GM23248 (cell line): ENCODE data around the gene GALNT16. TPM values are rescaled to one million over a fixed set of nuclear protein-coding genes. Genes with fewer than 3 reads are reported as not detected.

ENCODE experiments used
- DNase-seq: peaks from one replicate; pipeline ENCODE4 v3.0.0-alpha.2; 2015
- H2AFZ ChIP-seq: fragments of 200-600 bp; sonication (generic); 2 replicates; pipeline ENCODE4 v1.6.1; 2016; ENCODE audit warnings: antibody characterized with exemption
- H3F3A ChIP-seq: fragments of 200-600 bp; sonication (generic); 2 replicates; pipeline ENCODE4 v1.6.1; 2016; ENCODE audit warnings: mild to moderate bottlenecking, antibody characterized with exemption, mixed run types; ENCODE audit not compliant: insufficient read depth
- H3K27ac ChIP-seq: fragments of 200-600 bp; sonication (generic); 2 replicates; pipeline ENCODE4 v1.5.1; 2016; ENCODE audit warnings: mild to moderate bottlenecking
- H3K27me3 ChIP-seq: fragments of 200-600 bp; sonication (generic); replicated peaks from 2 replicates; pipeline ENCODE4 v1.6.1; 2016; ENCODE audit warnings: mild to moderate bottlenecking; ENCODE audit not compliant: insufficient read depth
- H3K36me3 ChIP-seq: fragments of 200-600 bp; sonication (generic); 2 replicates; pipeline ENCODE4 v1.6.1; 2016; ENCODE audit warnings: low read depth, mild to moderate bottlenecking
- H3K4me1 ChIP-seq: fragments of 200-600 bp; sonication (generic); 2 replicates; pipeline ENCODE4 v1.6.1; 2016; ENCODE audit warnings: mild to moderate bottlenecking; ENCODE audit not compliant: insufficient read depth
- H3K4me2 ChIP-seq: fragments of 200-600 bp; sonication (generic); one replicate; pipeline ENCODE4 v1.6.1; 2016; ENCODE audit warnings: mild to moderate bottlenecking; ENCODE audit not compliant: unreplicated experiment
- H3K4me3 ChIP-seq: fragments of 200-600 bp; sonication (generic); 2 replicates; pipeline ENCODE4 v1.5.1; 2016; ENCODE audit warnings: mild to moderate bottlenecking
- H3K79me2 ChIP-seq: fragments of 200-600 bp; sonication (generic); 2 replicates; pipeline ENCODE4 v1.6.1; 2016; ENCODE audit warnings: mild to moderate bottlenecking; ENCODE audit not compliant: insufficient read depth
- H3K9ac ChIP-seq: fragments of 200-600 bp; sonication (generic); 2 replicates; pipeline ENCODE4 v1.6.1; 2016; ENCODE audit warnings: mild to moderate bottlenecking
- H3K9me2 ChIP-seq: fragments of 200-600 bp; sonication (generic); 2 replicates; pipeline ENCODE4 v1.6.1; 2016; ENCODE audit warnings: mixed run types, mild to moderate bottlenecking, moderate library complexity; ENCODE audit not compliant: insufficient read depth
- H3K9me3 ChIP-seq: fragments of 200-600 bp; sonication (generic); one replicate; pipeline ENCODE4 v1.6.1; 2017; ENCODE audit warnings: low read depth
- H4K20me1 ChIP-seq: fragments of 200-600 bp; sonication (generic); 2 replicates; pipeline ENCODE4 v1.6.0; 2016; ENCODE audit not compliant: insufficient read depth
- EZH2 ChIP-seq: fragments of 200-600 bp; sonication (generic); IDR thresholded peaks from 2 replicates; pipeline ENCODE4 v1.6.1; 2018; ENCODE audit warnings: antibody characterized with exemption, mild to moderate bottlenecking; ENCODE audit not compliant: insufficient read depth, poor library complexity, severe bottlenecking
- EZH2phosphoT487 ChIP-seq: fragments of 200-600 bp; sonication (generic); IDR thresholded peaks from 2 replicates; pipeline ENCODE4 v1.6.1; 2018; ENCODE audit warnings: antibody characterized with exemption, moderate library complexity, mild to moderate bottlenecking, low read depth; ENCODE audit not compliant: insufficient read depth
- WGBS, 2 experiments: methylation state at CpG; one replicate each; pipeline ENCODE4 v1.1.6; 2015 to 2017; ENCODE audit warnings: low lambda C conversion rate in 2 of 2, low coverage in 1 of 2; ENCODE audit errors: missing lambda C conversion rate in 2 of 2; 5-methylcytosine and 5-hydroxymethylcytosine counted together
- in situ Hi-C: fragments of 300-500 bp; cut with MboI; formaldehyde crosslinking; loops from 2 replicates; pipeline ENCODE4 v1.15.0; 2020
- polyA plus RNA-seq: library from polyadenylated mRNA; unstranded; fragments of >200 nt; fragmentation: Nextera tagmentation; extraction: Ambion mirVana; gene quantifications from 2 replicates; pipeline ENCODE4 v1.2.1, GENCODE V29; 2016
- total RNA-seq: library from RNA; depleted of rRNA; stranded (reverse); fragments of >200 nt; shearing (Covaris generic); gene quantifications from 2 replicates; pipeline ENCODE4 v1.2.3, GENCODE V29; 2014

The GALNT16 gene
- total and polyA plus RNA-seq, 2 experiments from 2014 or later: 0.59 to 1.4 TPM

DNA sequence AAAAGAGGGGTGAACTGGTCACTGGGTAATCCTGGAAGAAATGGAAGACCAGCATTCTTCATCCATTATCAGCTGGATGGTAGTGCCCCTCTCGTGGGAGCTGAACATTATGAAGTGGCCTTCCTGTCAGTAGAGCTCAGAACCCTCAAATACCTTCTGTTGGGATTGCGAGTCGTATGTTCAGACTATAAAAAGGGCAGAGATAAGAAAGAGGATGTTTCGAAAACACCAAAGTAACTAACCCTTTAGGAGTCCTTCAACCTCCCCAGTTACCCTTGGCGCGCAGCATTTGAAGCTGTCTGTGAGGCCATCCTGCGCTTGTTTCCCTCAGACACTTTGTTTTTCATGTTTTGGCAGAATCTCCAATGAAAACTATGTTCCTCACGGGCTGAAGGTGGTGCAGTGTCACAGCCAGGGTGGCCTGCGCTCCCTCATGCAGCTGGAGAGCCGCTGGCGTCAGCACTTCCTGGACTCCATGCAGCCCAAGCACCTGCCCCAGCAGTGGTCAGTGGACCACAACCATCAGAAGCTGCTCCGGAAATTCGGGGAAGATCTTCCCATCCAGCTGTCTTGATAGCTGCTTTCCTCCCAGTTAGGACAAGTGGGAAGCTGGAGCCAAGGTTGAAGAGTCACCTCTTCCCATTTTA lies 19.3 kb upstream of the GALNT16 start:
- DNase-seq: no peak
- in situ Hi-C loops: loop anchor here (25.0 kb wide), 1 partner anchor 222 kb away; no protein-coding TSS in a partner anchor
- no peak overlapping the region for H3K4me3 ChIP-seq
- no peaks in the 10 kb centered on the region for H3F3A ChIP-seq
- no peaks in the 10 kb centered on the region for H3K79me2 ChIP-seq
- no peaks in the 10 kb centered on the region for H3K27me3 ChIP-seq
- WGBS, 2 experiments: 86% methylated on average over 13 of the region's 13 CpGs
- no peak overlapping the region for H3K27ac ChIP-seq
- H3K9ac ChIP-seq: no peak overlapping the region
- no peaks in the 10 kb centered on the region for H3K9me2 ChIP-seq
- peaks cover 10% of the 10 kb centered on the region; the same call in 1 of the 2 replicates for H3K4me1 ChIP-seq
- no peak for TF ChIP-seq EZH2
- TF ChIP-seq EZH2phosphoT487: no peak
- H3K4me2 ChIP-seq: no peak overlapping the region
- H2AFZ ChIP-seq: no peak overlapping the region
- no peaks in the 10 kb centered on the region for H3K9me3 ChIP-seq
- H3K36me3 ChIP-seq: peaks cover 5% of the 10 kb centered on the region
- H4K20me1 ChIP-seq: no peaks in the 10 kb centered on the region

DNA sequence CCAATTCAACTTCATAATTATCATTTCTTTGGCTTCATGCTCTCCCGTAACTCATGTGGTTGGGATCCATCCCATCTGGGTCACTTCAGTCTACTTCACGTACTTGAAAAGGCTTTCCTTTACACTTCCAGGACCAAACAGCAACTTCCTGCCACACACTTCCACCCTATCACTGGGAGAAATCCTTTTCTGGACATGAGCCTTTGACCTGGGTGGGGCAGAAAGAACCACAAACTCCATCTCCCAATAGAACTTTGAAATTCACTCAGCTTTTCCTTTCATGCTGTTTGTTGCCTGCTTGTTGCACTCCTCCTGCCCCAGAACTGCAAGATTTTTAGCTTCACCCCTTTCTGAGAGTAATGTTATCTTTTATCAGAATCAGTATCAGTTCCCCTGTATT lies 18.4 kb upstream of the GALNT16 start:
- H3K4me2 ChIP-seq: no peak overlapping the region
- 89 to 92% methylated on average over 2 of the region's 2 CpGs for WGBS, 2 experiments
- H3K4me1 ChIP-seq: peaks cover 10% of the 10 kb centered on the region; the same call in 1 of the 2 replicates
- no peak overlapping the region for H2AFZ ChIP-seq
- H3K79me2 ChIP-seq: no peaks in the 10 kb centered on the region
- TF ChIP-seq EZH2 (no peak), EZH2phosphoT487 (no peak)
- H3F3A ChIP-seq: no peaks in the 10 kb centered on the region
- no peak overlapping the region for H3K4me3 ChIP-seq
- no peak for DNase-seq
- H3K27me3 ChIP-seq: no peaks in the 10 kb centered on the region
- H3K36me3 ChIP-seq: peaks cover 5% of the 10 kb centered on the region
- no peaks in the 10 kb centered on the region for H3K9me3 ChIP-seq
- no peak overlapping the region for H3K27ac ChIP-seq
- H4K20me1 ChIP-seq: no peaks in the 10 kb centered on the region
- no peaks in the 10 kb centered on the region for H3K9me2 ChIP-seq
- in situ Hi-C loops: loop anchor here (25.0 kb wide), 1 partner anchor 221 kb away; no protein-coding TSS in a partner anchor
- H3K9ac ChIP-seq: no peak overlapping the region

DNA sequence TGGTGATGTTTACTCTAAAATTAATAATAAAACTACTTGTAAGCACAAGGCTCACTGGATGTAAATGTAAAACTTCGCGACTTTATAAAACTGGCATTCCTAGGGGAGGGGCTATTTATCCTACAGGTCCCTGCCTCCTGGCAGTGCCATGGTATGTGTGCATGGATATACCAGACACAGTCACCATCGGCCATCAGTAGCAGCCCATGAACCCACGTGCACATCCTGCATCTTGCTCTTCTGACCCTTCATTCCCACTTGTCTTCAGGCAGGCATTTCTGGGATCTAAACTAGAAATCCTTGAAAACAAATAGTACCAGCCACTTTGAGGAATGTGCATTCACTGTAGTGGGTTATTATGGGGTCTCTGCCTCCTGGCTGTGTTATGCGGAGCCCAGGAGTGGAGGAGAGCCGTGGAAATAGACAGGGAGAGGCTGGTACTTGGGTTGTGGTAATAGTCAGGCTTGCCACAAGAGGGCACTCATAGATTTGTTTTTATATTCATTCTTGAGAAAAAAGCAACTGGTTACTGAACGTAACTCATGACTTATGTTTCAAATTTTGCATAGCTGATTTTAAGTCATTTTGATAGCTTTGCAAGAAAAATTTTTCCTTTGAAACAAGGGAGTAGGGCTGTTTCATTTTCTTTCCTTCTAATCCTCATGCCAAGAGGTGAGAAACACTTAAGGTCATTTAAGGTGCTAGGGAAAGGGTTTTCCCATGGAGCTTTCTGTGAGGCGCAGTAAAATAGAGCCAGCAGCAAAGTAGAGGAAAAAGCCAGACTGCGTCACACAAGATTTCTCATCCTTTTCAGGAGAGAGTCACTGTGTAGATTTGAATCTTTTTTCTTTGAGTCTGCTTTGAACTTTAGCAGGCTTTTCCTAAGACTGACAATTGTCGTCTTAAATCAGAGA lies 17.4 kb upstream of the GALNT16 start:
- no peaks in the 10 kb centered on the region for H3K9me3 ChIP-seq
- no peak overlapping the region for H2AFZ ChIP-seq
- H3F3A ChIP-seq: peaks cover 7% of the 10 kb centered on the region
- TF ChIP-seq EZH2phosphoT487 (no peak), EZH2 (no peak)
- no peaks in the 10 kb centered on the region for H3K27me3 ChIP-seq
- peaks cover 5% of the 10 kb centered on the region for H3K36me3 ChIP-seq
- peak overlapping the region; percentile 69 for H3K4me2 ChIP-seq
- peak overlapping the region; percentile 16; the same call in 1 of the 2 replicates for H3K9ac ChIP-seq
- H3K9me2 ChIP-seq: no peaks in the 10 kb centered on the region
- H4K20me1 ChIP-seq: no peaks in the 10 kb centered on the region
- H3K27ac ChIP-seq: peak overlapping the region; percentile 16
- peaks cover 16% of the 10 kb centered on the region; the same call in 1 of the 2 replicates for H3K4me1 ChIP-seq
- peak overlapping the region; percentile 39 for H3K4me3 ChIP-seq
- peak; percentile 78 for DNase-seq
- WGBS, 2 experiments: 37 to 40% methylated on average over 10 of the region's 10 CpGs
- no peaks in the 10 kb centered on the region for H3K79me2 ChIP-seq
- in situ Hi-C loops: loop anchor here (25.0 kb wide), 1 partner anchor 220 kb away; no protein-coding TSS in a partner anchor

DNA sequence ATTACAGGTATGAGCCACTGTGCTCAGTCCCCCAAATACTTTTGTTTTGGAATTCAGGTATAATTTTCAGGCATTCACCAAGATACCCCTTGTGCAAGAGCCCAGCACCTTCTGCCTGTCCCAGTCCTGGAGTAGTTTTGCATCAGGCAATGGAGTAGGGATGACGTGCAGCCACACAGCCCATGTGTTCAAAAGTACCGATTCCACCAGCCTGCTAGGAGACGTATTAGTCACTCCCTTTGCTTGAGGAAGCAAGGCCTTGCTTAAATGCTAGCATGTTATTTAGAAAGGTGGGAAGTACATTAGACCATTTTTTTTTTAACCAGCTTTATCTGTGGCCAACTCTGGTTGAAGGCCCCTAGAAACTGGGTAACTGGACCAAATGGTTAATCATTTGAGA lies 15.0 kb upstream of the GALNT16 start:
- in situ Hi-C loops: loop anchor here (25.0 kb wide), 1 partner anchor 217 kb away; no protein-coding TSS in a partner anchor
- WGBS, 2 experiments: 94 to 98% methylated on average over 3 of the region's 3 CpGs
- no peak for DNase-seq
- Histone ChIP-seq H3K27ac (no peak overlapping the region), H2AFZ (no peak overlapping the region), H3K4me2 (no peak overlapping the region), H3K9me3 (no peaks in the 10 kb centered on the region), H3F3A (peaks cover 18% of the 10 kb centered on the region), H4K20me1 (no peaks in the 10 kb centered on the region), H3K36me3 (no peaks in the 10 kb centered on the region), H3K9me2 (no peaks in the 10 kb centered on the region), H3K4me3 (no peak overlapping the region), H3K9ac (no peak overlapping the region), H3K4me1 (peaks cover 27% of the 10 kb centered on the region), H3K27me3 (no peaks in the 10 kb centered on the region), H3K79me2 (no peaks in the 10 kb centered on the region)
- TF ChIP-seq EZH2 (no peak), EZH2phosphoT487 (no peak)
